PC-3 (cell line): ENCODE data around the gene XPO5.

Experiments
- EZH2 ChIP-seq: fragments of 300-600 bp; sonication (generic); IDR thresholded peaks from one replicate; pipeline ENCODE4 v1.6.1; 2017; ENCODE audit warnings: antibody characterized with exemption, mild to moderate bottlenecking, low read length; ENCODE audit not compliant: unreplicated experiment
- EZH2phosphoT487 ChIP-seq: fragments of 300-600 bp; sonication (generic); IDR thresholded peaks from 2 replicates; pipeline ENCODE4 v1.6.1; 2018; ENCODE audit warnings: mild to moderate bottlenecking, antibody characterized with exemption, low read length, borderline replicate concordance
- TF ChIP-seq, protein P1 (sequence below): fragments of 300-600 bp; sonication (generic); conservative IDR thresholded peaks from 2 replicates; pipeline ENCODE4 v1.5.1; 2017; ENCODE audit warnings: antibody characterized with exemption, low read depth, mild to moderate bottlenecking, low read length

- TF ChIP-seq, protein P1, sequence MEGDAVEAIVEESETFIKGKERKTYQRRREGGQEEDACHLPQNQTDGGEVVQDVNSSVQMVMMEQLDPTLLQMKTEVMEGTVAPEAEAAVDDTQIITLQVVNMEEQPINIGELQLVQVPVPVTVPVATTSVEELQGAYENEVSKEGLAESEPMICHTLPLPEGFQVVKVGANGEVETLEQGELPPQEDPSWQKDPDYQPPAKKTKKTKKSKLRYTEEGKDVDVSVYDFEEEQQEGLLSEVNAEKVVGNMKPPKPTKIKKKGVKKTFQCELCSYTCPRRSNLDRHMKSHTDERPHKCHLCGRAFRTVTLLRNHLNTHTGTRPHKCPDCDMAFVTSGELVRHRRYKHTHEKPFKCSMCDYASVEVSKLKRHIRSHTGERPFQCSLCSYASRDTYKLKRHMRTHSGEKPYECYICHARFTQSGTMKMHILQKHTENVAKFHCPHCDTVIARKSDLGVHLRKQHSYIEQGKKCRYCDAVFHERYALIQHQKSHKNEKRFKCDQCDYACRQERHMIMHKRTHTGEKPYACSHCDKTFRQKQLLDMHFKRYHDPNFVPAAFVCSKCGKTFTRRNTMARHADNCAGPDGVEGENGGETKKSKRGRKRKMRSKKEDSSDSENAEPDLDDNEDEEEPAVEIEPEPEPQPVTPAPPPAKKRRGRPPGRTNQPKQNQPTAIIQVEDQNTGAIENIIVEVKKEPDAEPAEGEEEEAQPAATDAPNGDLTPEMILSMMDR, result no peak
- TF ChIP-seq EZH2 (no peak), EZH2phosphoT487 (no peak)
Observed at GRCh38 chr6:43524483-43524961, 51.3 kb downstream of the XPO5 start.
